Effector memory CD8-positive, alpha-beta T cell (primary cell): ENCODE measurements around the gene TECPR2.
A peak's percentile ranks its signal among the peaks of the same experiment; 100 is the strongest.

Experiments
- ATAC-seq: fragments of 150-1000 bp; cut with Tn5 transposase; replicated peaks from 2 replicates; pipeline ENCODE4 v1.10.0; 2021; ENCODE audit warnings: mild to moderate bottlenecking, moderate library complexity
- DNase-seq, 3 experiments: peaks; one replicate each; pipeline ENCODE4 v3.0.0; 2021
- H3K27ac Mint-ChIP-seq, 2 donors: one replicate each; pipeline ENCODE4 v1.8.0; 2022; ENCODE audit warnings: mild to moderate bottlenecking in 2 of 2, mixed read lengths in 2 of 2, moderate library complexity in 2 of 2
- H3K27me3 Mint-ChIP-seq, 2 donors: one replicate each; pipeline ENCODE4 v1.8.0; 2022; ENCODE audit warnings: mixed read lengths in 2 of 2
- H3K36me3 Mint-ChIP-seq: one replicate; pipeline ENCODE4 v1.8.0; 2022; ENCODE audit warnings: mild to moderate bottlenecking, moderate library complexity, mixed read lengths; ENCODE audit not compliant: insufficient read depth
- H3K4me1 Mint-ChIP-seq, 2 donors: one replicate each; pipeline ENCODE4 v1.8.0; 2022; ENCODE audit warnings: low read depth in 2 of 2, mixed read lengths in 2 of 2
- H3K4me3 Mint-ChIP-seq, 2 donors: one replicate each; pipeline ENCODE4 v1.8.0; 2022; ENCODE audit warnings: mild to moderate bottlenecking in 2 of 2, mixed read lengths in 2 of 2, moderate library complexity in 2 of 2
- H3K9me3 Mint-ChIP-seq, 2 donors: one replicate each; pipeline ENCODE4 v1.8.0; 2022; ENCODE audit warnings: mixed read lengths in 2 of 2

Gene TECPR2

DNA sequence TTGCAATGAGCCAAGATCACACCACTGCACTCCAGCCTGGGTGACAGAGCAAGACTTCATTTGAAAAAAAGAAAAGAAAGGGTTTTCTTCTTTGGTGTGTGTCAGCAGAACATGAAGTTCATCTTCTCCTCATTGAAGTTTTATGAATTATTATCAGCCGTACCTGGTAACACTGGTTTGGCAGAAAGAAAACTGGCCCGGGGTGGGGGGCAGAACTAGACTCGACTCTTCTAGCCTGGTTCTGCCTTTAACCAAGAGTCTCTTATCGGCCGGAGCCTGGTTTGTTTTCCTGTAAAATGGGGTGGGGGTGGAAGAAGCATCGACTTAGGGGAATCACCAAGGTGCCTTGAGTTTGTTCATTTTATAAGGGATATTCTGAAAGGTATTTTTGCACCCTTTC, 64.1 kb downstream of the TECPR2 start:
- Mint-ChIP-seq H3K4me3 (no peak overlapping the region), H3K9me3 (no peaks in the 10 kb centered on the region), H3K36me3 (peaks cover 8% of the 10 kb centered on the region), H3K27me3 (no peaks in the 10 kb centered on the region), H3K27ac (no peak overlapping the region), H3K4me1 (no peaks in the 10 kb centered on the region)
- DNase-seq (no peak), ATAC-seq (no peak)

DNA sequence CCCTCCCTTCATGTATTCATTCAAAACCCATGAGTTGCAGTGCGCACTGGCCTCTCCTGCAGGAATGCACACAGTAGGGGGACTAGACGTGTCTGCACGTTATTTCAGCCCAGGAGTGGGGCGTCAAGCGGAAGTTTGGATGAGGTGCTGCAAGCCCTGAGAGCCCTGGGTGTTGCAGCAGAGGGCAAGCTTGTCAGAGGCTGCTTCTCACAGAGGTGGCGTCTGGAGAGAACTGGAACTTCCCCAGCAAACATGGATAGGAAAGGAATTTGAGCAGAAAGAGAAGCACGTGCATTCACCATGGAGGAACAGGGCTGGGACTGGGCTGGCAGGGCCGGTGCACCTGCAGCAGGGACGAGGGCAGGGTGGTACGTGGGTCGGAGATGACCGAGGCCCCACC, 64.9 kb downstream of the TECPR2 start:
- no peaks in the 10 kb centered on the region for H3K9me3 Mint-ChIP-seq
- H3K36me3 Mint-ChIP-seq = peaks cover 8% of the 10 kb centered on the region
- ATAC-seq = no peak
- no peaks in the 10 kb centered on the region for H3K27me3 Mint-ChIP-seq
- no peak for DNase-seq
- H3K27ac Mint-ChIP-seq = no peak overlapping the region
- H3K4me1 Mint-ChIP-seq = no peaks in the 10 kb centered on the region
- no peak overlapping the region for H3K4me3 Mint-ChIP-seq

DNA sequence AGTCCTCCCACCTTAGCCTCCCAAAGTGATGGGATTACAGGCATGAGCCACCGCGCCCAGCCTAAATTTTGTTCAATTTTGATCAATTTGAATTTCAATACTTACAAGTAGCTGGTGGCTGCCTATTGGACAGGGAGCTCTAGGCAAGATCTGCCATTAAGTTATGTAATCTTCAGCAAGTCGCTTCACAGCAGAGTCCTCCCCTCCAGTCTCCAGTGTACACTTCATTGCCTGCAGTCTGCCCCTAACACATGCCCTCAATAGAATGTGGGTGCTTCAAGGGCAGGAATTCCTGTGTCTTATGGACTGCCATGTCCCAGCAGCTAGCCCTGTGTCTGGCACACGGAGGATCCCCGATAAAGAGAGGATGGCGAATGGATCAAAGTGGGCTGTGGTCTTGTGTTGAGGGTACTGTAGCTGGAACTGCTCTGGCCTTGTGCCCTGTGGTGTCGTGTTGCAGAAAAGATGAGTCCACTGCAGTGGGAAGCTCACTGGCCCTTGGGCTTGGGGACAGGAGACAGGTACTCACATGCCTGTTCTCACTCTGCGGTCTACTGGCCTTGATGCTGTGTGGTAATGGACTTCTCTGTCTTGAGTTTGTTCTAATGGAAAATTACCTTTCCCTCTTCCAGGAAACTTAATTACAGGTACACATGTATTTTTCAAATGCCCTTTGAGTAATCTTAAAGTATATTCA, 67.6 kb downstream of the TECPR2 start:
- Mint-ChIP-seq H3K4me1 (no peaks in the 10 kb centered on the region), H3K36me3 (peaks cover 7% of the 10 kb centered on the region), H3K9me3 (no peaks in the 10 kb centered on the region), H3K4me3 (no peak overlapping the region), H3K27me3 (no peaks in the 10 kb centered on the region), H3K27ac (peak overlapping the region in 1 of 2 donors; percentile 23)
- DNase-seq = no peak
- ATAC-seq = no peak

DNA sequence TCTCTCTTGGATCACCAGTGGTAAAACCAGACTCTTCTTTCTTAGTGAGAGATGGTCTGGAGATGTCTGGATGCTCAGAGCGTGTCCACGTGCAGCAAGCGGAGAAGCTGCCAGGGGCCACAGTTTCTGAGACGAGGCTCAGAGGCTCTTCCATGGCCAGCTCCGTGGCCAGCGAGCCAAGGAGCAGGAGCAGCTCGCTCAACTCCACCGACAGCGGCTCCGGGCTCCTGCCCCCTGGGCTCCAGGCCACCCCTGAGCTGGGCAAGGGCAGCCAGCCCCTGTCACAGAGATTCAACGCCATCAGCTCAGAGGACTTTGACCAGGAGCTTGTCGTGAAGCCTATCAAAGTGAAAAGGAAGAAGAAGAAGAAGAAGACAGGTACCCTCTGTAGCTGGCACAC, 69.0 kb downstream of the TECPR2 start:
- Mint-ChIP-seq H3K9me3 (no peaks in the 10 kb centered on the region), H3K36me3 (peaks cover 9% of the 10 kb centered on the region), H3K27me3 (no peaks in the 10 kb centered on the region), H3K4me3 (no peak overlapping the region), H3K27ac (no peak overlapping the region), H3K4me1 (no peaks in the 10 kb centered on the region)
- ATAC-seq (no peak), DNase-seq (no peak)

DNA sequence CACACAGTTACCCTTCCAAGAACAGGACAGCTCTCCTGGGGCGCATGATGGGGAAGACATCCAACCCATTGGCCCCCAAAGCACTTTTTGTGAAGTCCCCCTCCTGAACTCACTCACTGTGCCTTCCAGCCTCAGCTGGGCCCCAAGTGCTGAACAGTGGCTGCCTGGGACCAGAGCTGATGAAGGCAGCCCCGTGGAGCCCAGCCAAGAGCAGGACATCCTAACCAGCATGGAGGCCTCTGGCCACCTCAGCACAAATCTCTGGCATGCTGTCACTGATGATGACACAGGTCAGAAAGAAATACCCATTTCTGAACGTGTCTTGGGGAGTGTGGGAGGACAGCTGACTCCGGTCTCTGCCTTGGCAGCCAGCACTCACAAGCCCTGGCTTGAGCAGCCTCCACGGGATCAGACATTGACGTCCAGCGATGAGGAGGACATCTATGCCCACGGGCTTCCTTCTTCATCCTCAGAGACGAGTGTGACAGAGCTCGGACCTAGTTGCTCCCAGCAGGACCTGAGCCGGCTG, 72.0 kb downstream of the TECPR2 start:
- Mint-ChIP-seq H3K4me1 (peaks cover 0 to 1% of the 10 kb centered on the region in 2 donors), H3K36me3 (peaks cover 5% of the 10 kb centered on the region), H3K27ac (no peak overlapping the region), H3K4me3 (no peak overlapping the region), H3K27me3 (no peaks in the 10 kb centered on the region), H3K9me3 (no peaks in the 10 kb centered on the region)
- no peak for DNase-seq
- ATAC-seq = no peak

DNA sequence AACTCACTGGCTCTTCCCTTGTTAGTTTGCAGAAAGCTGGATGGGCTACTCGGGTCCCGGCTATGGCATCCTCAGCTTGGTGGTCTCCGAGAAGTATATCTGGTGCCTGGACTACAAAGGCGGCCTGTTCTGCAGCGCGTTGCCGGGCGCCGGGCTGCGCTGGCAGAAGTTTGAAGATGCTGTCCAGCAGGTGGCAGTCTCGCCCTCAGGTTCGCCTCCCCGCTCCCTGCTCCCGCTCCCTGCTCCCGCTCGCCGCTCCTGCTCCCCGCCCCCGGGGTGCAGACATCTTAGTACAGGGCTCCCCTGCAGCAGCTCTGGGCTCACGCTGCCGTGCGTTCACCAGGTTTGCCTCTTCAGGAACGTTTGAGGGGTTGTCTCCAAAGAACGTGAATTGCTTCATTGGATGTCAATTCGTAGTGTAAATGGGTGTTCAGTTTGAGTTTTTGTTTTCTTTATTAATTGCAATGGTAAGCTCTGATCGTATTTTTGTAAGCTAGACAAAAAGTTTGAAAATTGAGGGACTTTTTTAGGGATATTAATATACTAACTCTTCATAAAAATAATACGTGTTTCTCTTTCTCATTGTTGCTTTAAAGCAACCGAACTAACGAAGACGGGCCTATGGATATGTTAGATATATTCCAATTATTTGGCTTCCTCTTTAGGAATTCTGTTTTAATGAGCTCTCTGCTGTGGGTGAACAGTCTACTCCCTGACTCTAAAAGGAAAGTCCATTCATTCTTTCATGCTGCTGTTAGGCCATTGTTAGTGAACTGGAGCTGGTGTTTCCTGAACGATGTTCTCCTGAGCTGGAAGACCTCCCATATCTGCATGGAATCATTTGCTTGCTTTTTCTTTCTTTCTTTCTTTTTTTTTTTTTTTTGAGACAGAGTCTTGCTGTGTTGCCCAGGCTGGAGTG, 75.5 kb downstream of the TECPR2 start:
- Mint-ChIP-seq H3K27ac (no peak overlapping the region), H3K4me3 (peak overlapping the region in 1 of 2 donors; percentile 56), H3K27me3 (no peaks in the 10 kb centered on the region), H3K36me3 (peaks cover 5% of the 10 kb centered on the region), H3K9me3 (no peaks in the 10 kb centered on the region), H3K4me1 (peaks cover 0 to 1% of the 10 kb centered on the region in 2 donors)
- DNase-seq (peak; percentile 38 to 71 (median 69)), ATAC-seq (peak; percentile 99)

DNA sequence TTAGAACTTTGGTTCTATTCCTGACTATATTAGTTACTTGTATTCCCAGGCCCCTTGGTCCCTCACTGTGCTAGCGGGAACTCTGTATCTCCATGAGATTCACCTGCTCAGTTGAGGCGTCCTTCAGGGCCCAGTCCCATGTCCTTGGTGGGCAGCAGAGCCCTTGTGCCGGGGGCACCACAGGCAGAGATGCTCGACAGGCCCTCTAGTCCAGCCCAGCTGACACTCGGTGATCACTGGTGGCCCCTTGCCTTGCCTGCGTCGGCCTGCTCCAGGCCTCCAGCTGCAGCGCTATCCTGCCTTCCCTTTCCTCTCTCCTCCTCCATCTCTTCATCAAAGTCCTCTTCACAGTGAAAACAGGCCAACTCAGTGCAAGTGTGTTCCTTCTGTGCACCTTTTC, 76.8 kb downstream of the TECPR2 start:
- H3K4me3 Mint-ChIP-seq = no peak overlapping the region
- H3K4me1 Mint-ChIP-seq = peaks cover 0 to 1% of the 10 kb centered on the region in 2 donors
- ATAC-seq = no peak
- no peaks in the 10 kb centered on the region for H3K9me3 Mint-ChIP-seq
- H3K27ac Mint-ChIP-seq = no peak overlapping the region
- H3K27me3 Mint-ChIP-seq = no peaks in the 10 kb centered on the region
- no peak for DNase-seq
- peaks cover 17% of the 10 kb centered on the region for H3K36me3 Mint-ChIP-seq

DNA sequence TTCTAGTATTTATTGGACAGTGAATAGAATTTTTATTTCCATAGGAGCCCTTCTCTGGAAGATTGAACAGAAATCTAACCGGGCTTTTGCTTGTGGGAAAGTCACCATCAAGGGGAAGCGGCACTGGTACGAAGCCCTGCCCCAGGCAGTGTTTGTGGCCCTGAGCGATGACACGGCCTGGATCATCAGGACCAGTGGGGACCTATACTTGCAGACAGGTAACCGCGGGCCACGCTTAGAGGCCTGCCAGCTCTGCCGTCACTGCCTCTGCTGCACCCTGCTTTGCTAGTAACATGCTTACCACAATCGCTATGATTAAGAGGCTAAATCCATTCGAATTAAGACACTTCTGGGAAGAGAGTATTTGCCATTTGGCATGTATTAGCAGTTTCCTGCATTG, 77.7 kb downstream of the TECPR2 start:
- DNase-seq = no peak
- no peak overlapping the region for H3K27ac Mint-ChIP-seq
- H3K4me1 Mint-ChIP-seq = peaks cover 0 to 1% of the 10 kb centered on the region in 2 donors
- no peak overlapping the region for H3K4me3 Mint-ChIP-seq
- peaks cover 21% of the 10 kb centered on the region for H3K36me3 Mint-ChIP-seq
- no peaks in the 10 kb centered on the region for H3K27me3 Mint-ChIP-seq
- no peak for ATAC-seq
- H3K9me3 Mint-ChIP-seq = no peaks in the 10 kb centered on the region

DNA sequence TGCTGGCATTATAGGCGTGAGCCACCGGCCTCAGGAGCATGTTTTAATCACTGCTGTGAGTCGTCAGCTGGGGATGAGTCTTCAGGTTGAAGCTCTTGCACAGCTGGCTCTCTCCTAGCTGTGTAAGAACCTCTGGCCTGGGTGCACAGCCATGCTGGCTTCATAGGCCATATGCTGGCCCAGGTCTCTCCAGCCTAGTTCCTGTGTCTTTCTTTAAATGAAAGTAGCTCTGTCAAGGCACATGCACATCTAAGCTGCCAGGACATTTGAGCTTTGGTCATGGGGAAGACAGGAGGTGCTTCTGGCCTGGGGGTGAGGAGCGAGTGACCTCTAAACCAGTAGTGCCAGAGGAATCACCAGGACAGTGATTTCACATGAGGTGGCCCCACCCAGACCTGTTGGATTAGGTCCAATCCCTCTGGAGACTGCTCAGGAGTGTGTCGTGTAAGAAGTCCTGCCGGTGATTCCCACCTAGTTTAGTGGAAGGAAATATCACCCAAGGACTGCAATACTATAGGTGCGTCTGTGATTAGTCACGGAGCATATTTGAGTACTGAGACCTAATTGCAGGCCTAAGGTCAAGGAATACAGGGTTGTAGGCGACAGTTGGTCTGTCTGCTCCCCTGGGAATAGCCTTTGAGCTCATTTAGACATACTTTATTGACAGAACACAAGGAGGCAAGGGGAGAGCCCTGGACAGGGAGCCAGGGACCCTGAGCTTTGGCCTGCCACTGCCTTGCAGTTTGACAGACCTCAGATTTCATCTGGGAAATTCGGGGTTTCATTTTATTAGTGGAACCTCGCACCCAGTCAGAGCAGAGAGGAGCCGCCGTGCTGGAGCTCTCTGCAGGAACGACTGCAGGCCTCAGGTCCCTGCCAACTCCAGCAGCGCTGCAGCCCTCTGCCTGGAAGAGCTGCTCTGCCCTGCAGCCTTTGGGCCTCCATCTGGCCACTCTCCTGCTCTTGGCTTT, 79.8 kb downstream of the TECPR2 start:
- Mint-ChIP-seq H3K27ac (no peak overlapping the region), H3K36me3 (peaks cover 23% of the 10 kb centered on the region), H3K9me3 (no peaks in the 10 kb centered on the region), H3K4me1 (peaks cover 0 to 1% of the 10 kb centered on the region in 2 donors), H3K4me3 (no peak overlapping the region), H3K27me3 (no peaks in the 10 kb centered on the region)
- no peak for ATAC-seq
- DNase-seq = no peak

DNA sequence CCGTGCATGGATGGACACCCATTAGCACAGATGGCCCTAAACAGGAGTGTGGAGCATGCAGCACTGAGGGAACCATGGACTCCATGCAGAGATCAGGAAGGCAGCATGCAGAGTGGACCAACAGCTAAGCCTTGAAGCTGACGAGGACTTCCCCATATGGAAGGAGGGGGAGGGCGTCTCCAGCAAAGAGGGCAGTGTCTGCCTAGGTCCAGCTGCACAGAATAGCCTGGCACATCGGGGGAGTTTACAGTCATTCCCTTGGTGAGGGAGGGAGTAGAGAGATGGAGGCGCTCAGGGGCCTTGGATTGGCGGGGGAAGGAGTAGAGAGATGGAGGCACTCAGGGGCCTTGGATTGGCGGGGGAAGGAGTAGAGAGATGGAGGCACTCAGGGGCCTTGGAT, 82.3 kb downstream of the TECPR2 start:
- DNase-seq (no peak), ATAC-seq (no peak)
- Mint-ChIP-seq H3K27ac (peak overlapping the region in 1 of 2 donors; percentile 67), H3K36me3 (peaks cover 23% of the 10 kb centered on the region), H3K9me3 (no peaks in the 10 kb centered on the region), H3K4me3 (no peak overlapping the region), H3K4me1 (no peaks in the 10 kb centered on the region), H3K27me3 (no peaks in the 10 kb centered on the region)

DNA sequence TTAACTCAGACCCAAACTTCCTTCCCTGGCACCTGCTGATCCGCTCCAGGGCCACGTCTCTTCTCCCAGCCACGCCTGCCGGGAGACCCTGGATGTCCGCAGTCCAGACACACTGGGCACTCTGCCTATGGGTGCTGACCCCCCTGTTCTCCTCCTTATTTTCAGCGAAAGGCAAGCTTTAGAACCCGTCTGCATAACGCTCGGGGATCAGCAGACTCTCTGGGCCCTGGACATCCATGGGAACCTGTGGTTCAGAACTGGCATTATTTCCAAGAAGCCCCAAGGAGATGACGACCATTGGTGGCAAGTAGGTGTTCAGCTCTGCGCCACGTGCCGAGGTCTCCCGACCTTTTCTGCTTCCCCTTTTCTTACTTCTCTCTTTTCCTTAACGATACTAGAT, 82.9 kb downstream of the TECPR2 start:
- Mint-ChIP-seq H3K9me3 (no peaks in the 10 kb centered on the region), H3K4me3 (no peak overlapping the region), H3K27me3 (no peaks in the 10 kb centered on the region), H3K27ac (peak overlapping the region in 1 of 2 donors; percentile 19), H3K4me1 (no peaks in the 10 kb centered on the region), H3K36me3 (peaks cover 23% of the 10 kb centered on the region)
- no peak for DNase-seq
- no peak for ATAC-seq

DNA sequence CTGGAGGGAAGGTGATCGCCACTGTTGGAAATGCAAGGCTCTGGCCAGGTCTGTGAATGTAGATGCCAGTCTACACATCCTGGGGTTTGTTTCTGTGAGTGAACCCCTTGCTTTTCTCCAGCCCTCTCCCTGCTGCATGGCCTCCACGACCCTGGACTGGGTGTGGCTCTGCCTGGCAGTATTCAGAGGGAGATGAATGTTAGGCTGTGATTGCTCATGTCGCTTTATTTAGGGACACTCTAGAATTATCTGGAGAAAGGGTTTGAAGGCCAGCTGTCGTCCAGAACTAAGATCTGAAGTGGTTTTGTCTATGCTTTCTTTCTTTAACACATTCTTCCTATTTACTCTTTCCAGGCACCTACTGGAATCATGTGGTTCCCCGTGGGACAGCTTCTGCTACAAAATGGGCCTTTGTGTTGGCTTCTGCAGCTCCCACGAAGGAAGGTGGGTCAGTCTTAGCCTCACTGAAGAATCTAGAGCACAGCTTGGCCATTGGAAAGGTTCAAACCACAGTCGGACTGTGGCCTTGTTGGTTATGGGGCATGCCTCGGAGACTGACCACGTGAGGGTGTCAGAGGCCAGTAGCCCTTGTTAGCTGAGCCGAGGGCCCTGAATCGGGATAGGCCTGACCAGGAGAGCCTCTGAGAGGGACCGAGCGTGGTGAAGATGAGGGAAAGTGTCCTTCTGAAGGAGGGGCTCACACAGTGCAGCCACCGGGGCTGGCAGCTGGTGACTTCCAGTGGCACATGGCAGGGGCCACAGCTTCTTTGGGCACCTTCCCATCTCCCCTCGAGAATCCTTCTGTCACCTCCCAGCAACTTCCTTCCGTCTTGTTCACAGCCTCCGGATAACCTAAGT, 87.7 kb downstream of the TECPR2 start:
- no peak for DNase-seq
- H3K9me3 Mint-ChIP-seq = no peaks in the 10 kb centered on the region
- H3K4me1 Mint-ChIP-seq = no peaks in the 10 kb centered on the region
- no peak for ATAC-seq
- H3K27me3 Mint-ChIP-seq = no peaks in the 10 kb centered on the region
- H3K4me3 Mint-ChIP-seq = no peak overlapping the region
- H3K36me3 Mint-ChIP-seq = peaks cover 6% of the 10 kb centered on the region
- H3K27ac Mint-ChIP-seq = no peak overlapping the region
